Ecto neural progenitor cell (in vitro differentiated cells): ENCODE measurements around the gene COASY.
"Not testable (repeated sequence)": the region's sequence is repeated elsewhere in the genome, so short reads cannot be mapped to it uniquely, and the experiment has no call there.

ENCODE experiments used
- DNase-seq: peaks from one replicate; pipeline ENCODE4 v3.0.0-alpha.2; 2018; ENCODE audit warnings: low spot score

COASY gene

GRCh38 chr17:42531455-42532354, 30.2 kb upstream of the COASY start:
- peak; percentile 83 for DNase-seq

DNA sequence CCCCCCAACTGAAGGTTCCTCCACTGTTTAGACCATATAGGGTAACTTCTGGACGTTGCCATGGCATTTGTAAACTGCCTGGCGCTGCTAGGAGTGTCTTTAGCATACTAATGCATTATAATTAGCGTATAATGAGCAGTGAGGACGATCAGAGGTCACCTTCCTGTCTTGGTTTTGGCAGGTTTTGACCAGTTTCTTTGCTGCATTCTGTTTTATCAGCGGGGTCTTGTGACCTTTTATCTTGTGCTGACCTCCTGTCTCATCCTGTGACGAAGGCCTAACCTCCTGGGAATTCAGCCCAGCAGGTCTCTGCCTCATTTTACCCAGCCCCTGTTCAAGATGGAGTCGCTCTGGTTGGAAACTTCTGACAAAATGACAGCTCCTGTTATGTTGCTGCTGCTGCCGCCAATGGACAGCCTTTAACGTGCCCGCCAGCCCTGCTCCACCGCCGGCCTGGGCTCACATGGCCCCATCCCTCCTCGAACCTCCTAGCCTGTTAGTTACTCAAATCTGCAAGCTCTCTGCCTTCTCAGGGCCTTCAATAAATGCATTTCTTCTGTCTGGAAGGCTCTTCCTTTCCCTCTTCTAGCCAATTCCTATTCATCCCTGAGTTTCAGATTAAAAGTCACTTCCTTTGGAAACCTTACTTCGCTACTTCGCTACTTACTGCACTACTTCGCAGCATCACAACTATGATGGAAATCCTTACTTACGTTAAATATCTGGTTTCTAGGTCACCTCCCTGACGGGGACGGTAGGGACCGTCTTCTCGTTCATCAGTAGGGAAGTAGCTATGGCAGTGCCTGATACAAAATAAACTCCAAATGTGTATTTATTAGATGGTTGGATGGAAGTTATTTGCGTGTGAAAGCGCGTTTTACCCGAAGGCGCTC, 26.5 kb upstream of the COASY start:
- DNase-seq: no peak

GRCh38 chr17:42536048-42536371, 25.9 kb upstream of the COASY start, which contains the start of gene NAGLU:
TSS of gene NAGLU (plus strand) at chr17:42536241. CDS start at chr17:42536273, 32 bp downstream.
- peak; percentile 96 for DNase-seq

DNA sequence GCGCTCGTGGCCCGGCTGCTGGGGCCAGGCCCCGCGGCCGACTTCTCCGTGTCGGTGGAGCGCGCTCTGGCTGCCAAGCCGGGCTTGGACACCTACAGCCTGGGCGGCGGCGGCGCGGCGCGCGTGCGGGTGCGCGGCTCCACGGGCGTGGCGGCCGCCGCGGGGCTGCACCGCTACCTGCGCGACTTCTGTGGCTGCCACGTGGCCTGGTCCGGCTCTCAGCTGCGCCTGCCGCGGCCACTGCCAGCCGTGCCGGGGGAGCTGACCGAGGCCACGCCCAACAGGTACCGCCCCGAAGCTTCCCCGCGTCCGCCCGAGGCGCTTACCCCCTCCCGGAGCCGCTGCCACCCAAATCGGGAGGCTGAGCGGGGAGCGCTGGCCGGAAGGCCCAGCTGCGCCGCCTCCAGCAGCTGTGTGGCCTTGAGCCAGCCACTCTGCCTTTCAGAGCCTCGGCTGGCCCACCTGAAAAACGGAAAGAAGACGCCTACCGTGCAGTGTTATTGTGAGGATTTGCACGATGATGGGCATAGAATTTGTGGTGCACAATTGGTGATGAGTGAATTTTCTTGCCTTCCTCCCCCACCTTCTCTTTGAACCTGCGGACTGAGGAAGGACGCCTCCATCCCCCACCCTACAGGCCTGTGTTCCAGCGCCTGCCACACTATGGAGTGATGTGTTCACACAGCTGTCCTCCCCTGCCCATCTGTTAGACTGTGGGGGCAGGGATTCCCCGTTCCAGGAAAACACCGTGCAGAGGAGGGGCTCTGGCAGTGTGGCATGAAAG, 25.4 kb upstream of the COASY start:
- peak; percentile 89 for DNase-seq

DNA sequence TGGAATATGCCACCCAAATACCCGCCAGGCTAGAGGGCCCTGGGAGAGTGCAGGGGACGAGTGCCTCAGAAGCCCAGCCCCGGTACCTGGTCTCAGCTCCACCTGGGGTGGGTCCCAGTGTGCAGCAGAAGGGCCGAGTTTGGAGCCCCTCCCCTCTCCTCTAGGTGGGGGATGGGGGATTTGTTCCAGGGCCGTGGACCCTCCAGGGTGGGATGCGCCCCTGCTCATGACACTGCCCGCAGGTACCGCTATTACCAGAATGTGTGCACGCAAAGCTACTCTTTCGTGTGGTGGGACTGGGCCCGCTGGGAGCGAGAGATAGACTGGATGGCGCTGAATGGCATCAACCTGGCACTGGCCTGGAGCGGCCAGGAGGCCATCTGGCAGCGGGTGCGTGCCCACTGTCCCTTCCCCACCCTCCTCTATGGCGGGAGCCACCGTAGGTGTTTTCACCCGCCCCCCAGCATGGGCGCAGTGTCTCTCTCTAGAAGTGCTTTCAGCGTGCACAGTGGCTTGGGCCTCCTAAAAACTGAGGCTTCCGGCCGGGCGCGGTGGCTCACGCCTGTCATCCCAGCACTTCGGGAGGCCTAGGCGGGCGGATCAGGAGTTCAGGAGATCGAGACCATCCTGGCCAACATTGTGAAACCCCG, 24.7 kb upstream of the COASY start:
- DNase-seq: no peak

- no peak for DNase-seq
These were observed 24.0 kb upstream of the COASY start for GRCh38 chr17:42537826-42538451.

DNA sequence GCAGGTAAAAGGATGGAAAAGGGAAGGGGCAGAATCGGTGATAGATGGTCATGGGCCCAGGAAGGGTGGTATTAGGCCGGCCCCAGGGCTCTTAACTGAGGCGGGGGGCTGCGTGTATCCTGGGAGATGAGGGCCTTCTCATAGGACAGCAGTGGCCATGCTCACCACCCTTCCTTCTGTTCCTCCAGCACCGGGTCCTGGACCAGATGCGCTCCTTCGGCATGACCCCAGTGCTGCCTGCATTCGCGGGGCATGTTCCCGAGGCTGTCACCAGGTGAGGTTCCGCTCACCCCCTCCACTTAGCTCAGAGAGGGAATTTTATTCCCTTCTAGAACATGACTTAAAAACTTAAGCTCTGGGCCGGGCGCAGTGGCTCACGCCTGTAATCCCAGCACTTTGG, 23.5 kb upstream of the COASY start:
- no peak for DNase-seq

DNA sequence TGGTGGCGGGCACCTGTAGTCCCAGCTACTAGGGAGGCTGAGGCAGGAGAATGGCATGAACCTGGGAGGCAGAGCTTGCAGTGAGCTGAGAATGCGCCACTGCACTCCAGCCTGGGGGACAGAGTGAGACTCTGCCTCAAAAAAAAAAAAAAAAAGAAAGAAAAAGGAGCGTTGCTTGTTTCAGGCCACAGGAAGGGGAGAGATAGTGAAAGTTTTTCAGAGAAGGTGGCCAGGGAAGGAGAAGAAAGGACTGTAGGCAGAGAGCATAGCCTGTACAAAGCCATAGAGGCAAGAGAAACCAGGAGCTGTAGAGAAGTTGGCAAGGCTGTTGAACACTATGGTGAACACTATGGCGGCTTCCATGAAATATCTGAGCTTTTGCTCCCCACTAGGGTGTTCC, 21.4 kb upstream of the COASY start:
- not testable (repeated sequence) for DNase-seq

GRCh38 chr17:42541041-42541833, 20.7 kb upstream of the COASY start:
- DNase-seq: no peak

GRCh38 chr17:42543190-42544079, 18.5 kb upstream of the COASY start:
- no peak for DNase-seq

DNA sequence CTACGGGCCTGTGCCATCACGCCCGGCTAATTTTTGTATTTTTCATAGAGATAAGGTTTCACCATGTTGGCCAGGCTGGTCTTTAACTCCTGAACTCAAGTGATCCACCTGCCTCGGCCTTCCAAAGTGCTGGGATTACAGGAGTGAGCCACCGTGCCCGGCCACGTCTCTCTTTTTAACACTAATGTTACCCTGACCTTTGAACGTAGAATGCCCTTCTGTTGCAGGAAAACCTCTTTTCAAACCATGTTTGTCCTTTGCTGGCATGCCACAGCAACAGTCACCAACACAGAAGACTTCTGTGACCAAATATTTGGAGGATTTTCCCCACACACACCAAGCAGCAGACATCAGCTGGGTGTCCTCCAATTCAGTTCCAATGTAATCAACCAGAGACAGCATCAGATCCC, 17.1 kb upstream of the COASY start:
- no peak for DNase-seq

DNA sequence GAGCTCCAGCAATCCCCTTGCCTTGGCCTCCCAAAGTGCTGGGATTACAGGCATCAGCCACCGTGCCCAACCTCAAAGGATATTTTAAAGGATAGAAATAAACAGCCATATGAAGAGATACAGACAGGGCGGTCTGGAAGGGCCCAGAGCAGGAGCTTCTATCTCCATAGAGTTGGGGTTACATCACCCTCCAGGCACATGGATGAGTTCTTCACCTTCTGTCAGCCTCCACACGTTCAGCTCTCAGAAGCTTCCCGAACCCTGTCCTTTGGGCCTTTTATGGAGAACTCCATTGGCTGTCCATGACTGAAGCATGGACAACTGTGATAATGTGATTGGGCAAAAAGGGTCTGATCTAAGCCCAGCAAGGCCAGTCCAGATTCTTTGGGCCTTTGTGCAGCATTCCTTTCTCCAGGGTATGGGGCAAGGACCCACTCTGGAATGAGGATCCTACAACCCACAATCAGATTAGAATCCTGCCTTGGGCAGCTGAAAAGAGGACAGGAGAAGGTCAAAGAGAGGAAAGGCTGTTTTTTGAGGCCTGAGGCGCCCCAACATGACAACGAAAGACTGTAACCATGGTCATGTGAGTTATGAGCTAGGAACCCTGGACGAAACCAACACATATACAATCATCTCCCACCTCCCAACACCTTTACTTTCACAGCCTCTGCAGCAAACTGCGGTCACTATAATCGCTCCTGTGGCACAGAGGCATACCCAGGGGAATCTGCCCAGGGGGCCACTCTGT, 16.0 kb upstream of the COASY start:
- DNase-seq: not testable (repeated sequence)

DNA sequence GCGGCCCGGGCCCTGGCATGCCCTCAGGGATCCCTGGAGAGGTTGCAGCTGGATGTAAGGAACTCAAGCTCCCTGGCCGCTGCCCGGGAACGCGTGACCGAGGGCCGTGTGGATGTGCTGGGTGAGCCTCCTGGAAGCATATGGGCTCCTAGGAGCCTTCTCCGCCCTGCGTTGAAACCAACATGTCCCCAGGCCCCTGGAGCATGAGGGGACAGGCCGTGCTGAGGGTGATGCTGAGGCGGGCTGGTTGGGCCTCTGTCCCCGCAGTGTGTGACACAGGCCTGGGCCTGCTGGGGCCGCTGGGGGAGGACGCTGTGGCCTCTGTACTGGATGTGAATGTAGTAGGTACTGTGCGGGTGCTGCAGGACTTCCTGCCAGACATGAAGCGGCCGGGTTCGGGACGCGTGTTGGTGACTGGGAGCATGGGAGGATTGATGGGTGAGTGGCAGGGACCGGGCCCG, 14.9 kb upstream of the COASY start:
- DNase-seq: peak; percentile 54

DNA sequence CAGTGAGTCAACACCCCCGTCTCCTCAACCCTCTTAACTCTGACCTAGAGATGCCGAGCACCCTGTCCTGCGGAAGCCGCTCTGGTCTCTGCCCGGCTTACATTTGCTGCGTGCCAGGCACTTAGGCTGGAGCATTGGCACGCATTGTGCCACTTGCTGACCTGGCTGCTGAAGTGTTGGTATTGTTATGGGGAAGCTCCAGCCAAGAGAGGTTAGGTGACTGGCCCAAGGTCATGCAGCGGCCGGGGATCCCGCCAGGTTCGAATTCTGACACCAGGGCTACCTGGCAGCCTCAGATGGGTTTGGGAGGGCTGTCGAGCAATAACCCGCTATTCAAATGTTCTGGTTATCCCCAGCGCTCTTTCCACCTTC, 14.3 kb upstream of the COASY start:
- no peak for DNase-seq

DNA sequence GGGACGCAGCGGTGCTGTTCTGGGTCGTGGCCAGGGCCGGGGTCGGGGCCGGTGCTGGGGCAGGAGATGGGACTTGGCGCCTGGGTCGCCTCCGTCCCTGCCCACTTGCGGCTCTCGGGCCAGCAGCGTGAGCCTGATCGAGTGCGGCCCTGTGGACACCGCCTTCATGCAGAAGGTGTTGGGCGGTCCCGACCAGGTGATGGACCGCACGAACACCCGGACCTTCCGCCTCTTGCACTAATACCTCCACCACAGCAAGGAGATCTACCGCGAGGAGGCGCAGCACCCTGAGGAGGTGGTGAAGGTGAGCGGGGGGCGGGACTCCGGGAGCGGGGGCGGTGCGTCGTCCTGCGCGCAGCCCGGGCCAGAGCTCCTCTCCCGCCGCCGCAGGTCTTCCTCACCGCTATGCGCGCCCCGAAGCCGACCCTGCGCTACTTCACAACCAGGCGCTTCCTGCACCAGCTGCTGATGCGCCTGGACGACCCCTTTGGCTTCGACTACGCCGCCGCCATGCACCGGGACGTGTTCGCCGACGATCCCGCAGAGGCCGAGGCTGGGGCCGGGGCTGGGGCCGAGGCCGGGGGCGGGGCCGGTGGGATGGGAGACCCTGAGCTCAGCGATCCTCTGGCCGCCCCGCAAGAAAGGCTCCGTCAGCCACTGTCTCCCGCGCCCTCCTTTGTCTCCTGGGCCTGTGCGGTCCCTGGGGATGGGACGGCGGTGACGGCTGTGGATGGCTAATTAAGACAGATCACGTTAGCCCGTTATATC, 13.7 kb upstream of the COASY start:
- DNase-seq: peak; percentile 92

DNA sequence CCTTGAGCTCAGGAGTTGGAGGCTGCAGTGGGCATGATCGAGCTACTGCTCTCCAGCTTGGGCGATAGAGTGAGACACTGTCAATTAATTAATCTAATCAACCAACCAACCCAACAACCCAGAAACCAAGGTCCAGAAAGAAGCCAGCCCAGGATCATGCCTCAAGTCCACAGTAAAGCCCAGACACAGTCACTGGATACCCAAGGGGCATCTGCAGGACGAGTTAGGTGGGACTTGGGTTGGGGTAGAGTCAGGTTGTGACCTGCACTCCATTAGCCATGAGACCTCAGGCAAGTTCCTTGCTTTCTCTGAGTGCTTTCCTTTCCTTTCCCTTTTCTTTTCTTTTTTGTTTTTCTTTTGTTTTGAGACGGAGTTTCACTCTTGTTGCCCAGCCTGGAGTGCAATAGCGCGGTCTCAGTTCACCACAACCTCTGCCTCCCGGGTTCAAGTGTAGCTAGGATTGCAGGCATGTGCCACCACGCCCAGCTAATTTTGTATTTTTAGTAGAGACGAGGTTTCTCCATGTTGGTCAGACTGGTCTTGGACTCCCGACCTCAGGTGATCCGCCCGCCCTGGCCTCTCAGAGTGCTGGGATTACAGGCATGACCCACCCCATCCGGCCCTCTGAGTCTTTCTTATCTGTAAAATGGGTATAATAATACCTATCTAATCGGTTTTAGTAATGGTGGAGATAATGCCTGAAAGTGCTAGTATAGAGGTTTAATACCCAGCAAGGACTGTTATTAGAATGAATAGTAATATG, 12.8 kb upstream of the COASY start:
- DNase-seq: no peak

DNA sequence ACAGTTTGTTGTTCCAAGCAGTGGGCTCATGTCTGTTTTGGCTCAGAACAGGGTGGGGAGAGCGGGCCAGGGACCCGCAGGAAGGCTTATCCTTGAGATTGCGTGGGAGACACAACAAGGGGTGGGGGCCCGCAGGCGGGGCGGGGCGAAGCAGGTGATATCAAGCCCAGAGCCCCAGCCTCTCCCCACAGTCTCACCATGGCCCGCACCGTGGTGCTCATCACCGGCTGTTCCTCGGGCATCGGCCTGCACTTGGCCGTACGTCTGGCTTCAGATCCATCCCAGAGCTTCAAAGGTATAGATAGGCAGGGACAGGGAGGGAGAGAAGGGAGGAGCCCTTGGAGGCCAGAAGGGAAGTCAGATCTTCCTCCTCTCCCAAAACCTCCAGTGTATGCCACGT, 9.2 kb upstream of the COASY start, which contains the start of gene HSD17B1:
Gene HSD17B1 (plus strand): TSS at position 188 of the 400 bp plus-strand sequence. CDS start 11 bp downstream, at position 199.
- not testable (repeated sequence) for DNase-seq
